Astrocyte (in vitro differentiated cells and primary cell): Measurements from ENCODE around the gene CDH5. TPM values are rescaled to one million over a fixed set of nuclear protein-coding genes. Genes with fewer than 3 reads are reported as not detected.

Source experiments
- DNase-seq: peaks from one replicate; pipeline ENCODE4 v3.0.0-alpha.2; 2010; ENCODE audit warnings: low read depth
- FAIRE-seq: peaks from 2 replicates; lab custom pipeline; 2011; peaks lifted over from hg19 to GRCh38; lab: Jason Lieb, UNC
- H2AFZ ChIP-seq: 2 replicates; pipeline ENCODE4 v1.6.0; 2012; ENCODE audit warnings: low read depth, low read length, inconsistent platforms
- H3K27ac ChIP-seq: 2 replicates; pipeline ENCODE4 v1.5.1; 2011; ENCODE audit warnings: low read depth, low read length, inconsistent platforms
- H3K27me3 ChIP-seq: 2 replicates; pipeline ENCODE4 v1.6.0; 2011; ENCODE audit warnings: low read length, inconsistent platforms; ENCODE audit not compliant: insufficient read depth
- H3K36me3 ChIP-seq: 2 replicates; pipeline ENCODE4 v1.5.1; 2011; ENCODE audit warnings: low read length, inconsistent platforms; ENCODE audit not compliant: insufficient read depth
- H3K4me1 ChIP-seq: 2 replicates; pipeline ENCODE4 v1.5.1; 2011; ENCODE audit warnings: low read length, inconsistent platforms; ENCODE audit not compliant: insufficient read depth
- H3K4me2 ChIP-seq: 2 replicates; pipeline ENCODE4 v1.6.0; 2012; ENCODE audit warnings: low read length, inconsistent platforms
- H3K4me3 ChIP-seq: 2 replicates; pipeline ENCODE4 v1.5.1; 2011; ENCODE audit warnings: low read depth, mild to moderate bottlenecking, low read length, inconsistent platforms; ENCODE audit not compliant: insufficient read depth
- H3K79me2 ChIP-seq: 2 replicates; pipeline ENCODE4 v1.6.0; 2012; ENCODE audit warnings: mild to moderate bottlenecking, low read length, inconsistent platforms; ENCODE audit not compliant: insufficient read depth
- H3K9ac ChIP-seq: 2 replicates; pipeline ENCODE4 v1.6.0; 2012; ENCODE audit warnings: mild to moderate bottlenecking, low read length, inconsistent platforms
- H3K9me3 ChIP-seq: 2 replicates; pipeline ENCODE4 v1.5.1; 2012; ENCODE audit warnings: low read depth, mild to moderate bottlenecking, low read length, inconsistent platforms; ENCODE audit not compliant: insufficient read depth
- H4K20me1 ChIP-seq: 2 replicates; pipeline ENCODE4 v1.6.0; 2012; ENCODE audit warnings: low read length, inconsistent platforms; ENCODE audit not compliant: insufficient read depth
- H3K27ac Mint-ChIP-seq: one replicate; pipeline ENCODE4 v1.8.0; 2021; ENCODE audit warnings: mild to moderate bottlenecking, mixed read lengths; ENCODE audit not compliant: unreplicated experiment
- H3K27me3 Mint-ChIP-seq: one replicate; pipeline ENCODE4 v1.8.0; 2021; ENCODE audit warnings: low read depth, mixed read lengths; ENCODE audit not compliant: unreplicated experiment
- H3K36me3 Mint-ChIP-seq: one replicate; pipeline ENCODE4 v1.8.0; 2021; ENCODE audit warnings: low read depth, mixed read lengths; ENCODE audit not compliant: unreplicated experiment
- H3K4me1 Mint-ChIP-seq: one replicate; pipeline ENCODE4 v1.8.0; 2021; ENCODE audit warnings: low read depth, mixed read lengths; ENCODE audit not compliant: unreplicated experiment
- H3K4me3 Mint-ChIP-seq: one replicate; pipeline ENCODE4 v1.8.0; 2021; ENCODE audit warnings: mild to moderate bottlenecking, moderate library complexity, mixed read lengths; ENCODE audit not compliant: unreplicated experiment
- H3K9me3 Mint-ChIP-seq: one replicate; pipeline ENCODE4 v1.8.0; 2021; ENCODE audit warnings: mild to moderate bottlenecking, mixed read lengths; ENCODE audit not compliant: unreplicated experiment
- EZH2 ChIP-seq: IDR thresholded peaks from 2 replicates; pipeline ENCODE4 v1.6.1; 2012; ENCODE audit warnings: mild to moderate bottlenecking, low read length, inconsistent platforms; ENCODE audit not compliant: insufficient read depth
- total RNA-seq: library from RNA; stranded (reverse); gene quantifications from 2 replicates; pipeline ENCODE4 v1.2.1, GENCODE V29; 2021
- TF ChIP-seq, protein P1 (sequence below): IDR thresholded peaks from 2 replicates; pipeline ENCODE4 v1.5.1; 2011; ENCODE audit warnings: low read depth, mild to moderate bottlenecking, inconsistent platforms, low read length, moderate library complexity; ENCODE audit not compliant: insufficient read depth

CDH5 gene
- total RNA-seq, 1 donor from 2014 or later = 0.30 TPM

DNA sequence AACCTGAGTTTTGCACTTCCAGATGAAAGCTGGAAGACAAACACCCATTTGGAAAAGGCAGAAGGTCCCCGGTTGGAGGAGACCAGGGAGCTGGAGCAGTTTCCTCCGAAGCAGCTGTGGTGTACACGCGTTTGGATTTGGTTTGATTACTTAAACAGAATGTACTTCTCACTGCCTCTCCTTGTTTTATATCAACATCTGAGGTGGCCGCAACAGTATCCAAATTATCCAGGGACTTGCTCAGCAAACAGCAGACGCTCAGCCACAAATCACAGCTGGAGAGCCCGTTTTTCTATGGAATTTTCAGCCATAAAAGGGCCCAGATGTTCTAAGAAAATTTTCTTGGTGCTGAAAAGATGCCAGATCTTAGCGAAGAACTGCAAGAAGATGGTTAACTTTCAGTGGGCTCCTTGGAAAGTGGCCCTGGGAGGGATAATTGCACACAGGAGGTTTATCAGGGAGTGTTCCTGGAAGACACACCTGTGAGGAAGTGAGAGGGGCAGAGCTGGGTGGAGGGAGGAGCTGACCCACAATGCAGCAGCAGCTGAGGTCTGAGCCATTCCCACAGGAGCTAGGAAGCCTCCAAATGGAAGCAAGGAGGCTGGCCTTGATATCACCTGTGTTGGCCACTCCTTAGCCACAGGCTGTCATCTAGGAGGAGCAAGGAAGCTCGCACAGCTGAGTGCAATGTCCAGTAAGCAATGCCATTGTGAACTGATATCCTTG, 28.9 kb upstream of the CDH5 start:
- DNase-seq (no peak), FAIRE-seq (no peak)
- no peaks in the 10 kb centered on the region for H3K36me3 ChIP-seq
- no peak overlapping the region for H2AFZ ChIP-seq
- H3K4me2 ChIP-seq = no peak overlapping the region
- peaks cover 5% of the 10 kb centered on the region for H3K4me1 ChIP-seq
- peaks cover 19% of the 10 kb centered on the region for H3K27me3 ChIP-seq
- peaks cover 4% of the 10 kb centered on the region for H3K9me3 ChIP-seq
- H3K27ac Mint-ChIP-seq = no peak overlapping the region
- no peak overlapping the region for H3K4me3 ChIP-seq
- H3K27ac ChIP-seq = no peak overlapping the region
- peaks cover 4% of the 10 kb centered on the region for H3K4me1 Mint-ChIP-seq
- TF ChIP-seq, protein P1, sequence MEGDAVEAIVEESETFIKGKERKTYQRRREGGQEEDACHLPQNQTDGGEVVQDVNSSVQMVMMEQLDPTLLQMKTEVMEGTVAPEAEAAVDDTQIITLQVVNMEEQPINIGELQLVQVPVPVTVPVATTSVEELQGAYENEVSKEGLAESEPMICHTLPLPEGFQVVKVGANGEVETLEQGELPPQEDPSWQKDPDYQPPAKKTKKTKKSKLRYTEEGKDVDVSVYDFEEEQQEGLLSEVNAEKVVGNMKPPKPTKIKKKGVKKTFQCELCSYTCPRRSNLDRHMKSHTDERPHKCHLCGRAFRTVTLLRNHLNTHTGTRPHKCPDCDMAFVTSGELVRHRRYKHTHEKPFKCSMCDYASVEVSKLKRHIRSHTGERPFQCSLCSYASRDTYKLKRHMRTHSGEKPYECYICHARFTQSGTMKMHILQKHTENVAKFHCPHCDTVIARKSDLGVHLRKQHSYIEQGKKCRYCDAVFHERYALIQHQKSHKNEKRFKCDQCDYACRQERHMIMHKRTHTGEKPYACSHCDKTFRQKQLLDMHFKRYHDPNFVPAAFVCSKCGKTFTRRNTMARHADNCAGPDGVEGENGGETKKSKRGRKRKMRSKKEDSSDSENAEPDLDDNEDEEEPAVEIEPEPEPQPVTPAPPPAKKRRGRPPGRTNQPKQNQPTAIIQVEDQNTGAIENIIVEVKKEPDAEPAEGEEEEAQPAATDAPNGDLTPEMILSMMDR = no peak
- TF ChIP-seq EZH2 = no peak
- peaks cover 11% of the 10 kb centered on the region for H3K9me3 Mint-ChIP-seq
- no peak overlapping the region for H3K4me3 Mint-ChIP-seq
- H3K27me3 Mint-ChIP-seq = peaks cover 22% of the 10 kb centered on the region
- H3K79me2 ChIP-seq = no peaks in the 10 kb centered on the region
- H3K9ac ChIP-seq = no peak overlapping the region
- H3K36me3 Mint-ChIP-seq = no peaks in the 10 kb centered on the region
- H4K20me1 ChIP-seq = no peaks in the 10 kb centered on the region

DNA sequence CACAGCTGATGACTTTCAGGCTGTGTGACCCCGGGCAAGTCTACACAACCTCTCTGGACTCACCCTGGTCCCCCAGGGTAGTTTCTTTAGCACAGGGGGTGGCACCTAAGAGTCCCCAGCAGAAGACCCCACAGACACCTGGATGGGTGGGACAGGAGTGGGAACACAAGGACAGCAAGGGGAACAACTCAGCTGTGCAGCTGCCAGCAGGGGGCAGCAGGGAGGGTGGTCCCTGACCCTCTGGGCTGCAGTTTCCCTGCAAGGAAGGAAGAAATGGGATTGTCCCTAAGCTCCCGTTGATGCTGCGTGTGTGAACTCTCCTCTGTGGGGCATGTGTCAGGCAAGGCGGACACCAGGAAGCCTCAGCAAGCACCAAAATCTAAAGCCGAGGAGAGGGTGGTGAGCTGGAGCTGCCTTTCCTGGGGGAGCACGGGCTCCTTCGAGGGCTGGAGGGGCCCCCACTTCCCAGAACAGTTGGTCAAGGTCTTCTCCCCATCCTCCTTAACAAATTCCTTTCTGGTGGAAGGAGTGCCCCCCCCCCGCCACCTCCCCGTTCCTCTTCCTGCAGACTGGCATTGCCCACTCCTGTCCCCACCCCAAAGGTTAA, 24.1 kb upstream of the CDH5 start:
- peaks cover 38% of the 10 kb centered on the region for H3K27me3 Mint-ChIP-seq

More for the DNA sequence above, 24.1 kb upstream of the CDH5 start:
- H3K4me1 ChIP-seq = no peaks in the 10 kb centered on the region
- H3K36me3 Mint-ChIP-seq = no peaks in the 10 kb centered on the region
- TF ChIP-seq, protein P1 = peak; percentile 63
- TF ChIP-seq EZH2 = no peak
- H3K36me3 ChIP-seq = no peaks in the 10 kb centered on the region
- no peak overlapping the region for H3K9ac ChIP-seq
- H3K4me2 ChIP-seq = no peak overlapping the region
- FAIRE-seq (no peak), DNase-seq (no peak)
- H3K4me3 Mint-ChIP-seq = no peak overlapping the region
- peaks cover 16% of the 10 kb centered on the region for H3K27me3 ChIP-seq
- no peaks in the 10 kb centered on the region for H3K9me3 ChIP-seq
- H4K20me1 ChIP-seq = no peaks in the 10 kb centered on the region
- H3K79me2 ChIP-seq = no peaks in the 10 kb centered on the region
- no peak overlapping the region for H3K27ac ChIP-seq
- peaks cover 6% of the 10 kb centered on the region for H3K9me3 Mint-ChIP-seq
- no peak overlapping the region for H2AFZ ChIP-seq
- H3K27ac Mint-ChIP-seq = no peak overlapping the region
- no peak overlapping the region for H3K4me3 ChIP-seq
- no peaks in the 10 kb centered on the region for H3K4me1 Mint-ChIP-seq
